GM10847 (cell line): ENCODE results near the gene TRDMT1.

Experiments used
- POLR2A ChIP-seq: IDR thresholded peaks from 2 replicates; pipeline ENCODE4 v1.6.1; 2011; ENCODE audit not compliant: insufficient read length; ENCODE audit errors: extremely low read depth

TRDMT1 gene

GRCh38 chr10:17176091-17176490, 25.4 kb downstream of the TRDMT1 start:
- TF ChIP-seq POLR2A, result no peak

GRCh38 chr10:17175551-17175950, 25.9 kb downstream of the TRDMT1 start:
- no peak for TF ChIP-seq POLR2A

GRCh38 chr10:17174626-17175025, 26.8 kb downstream of the TRDMT1 start:
- TF ChIP-seq POLR2A, result no peak

GRCh38 chr10:17171141-17171641, 30.3 kb downstream of the TRDMT1 start:
- no peak for TF ChIP-seq POLR2A

GRCh38 chr10:17169803-17170202, 31.7 kb downstream of the TRDMT1 start:
- TF ChIP-seq POLR2A, result no peak

GRCh38 chr10:17166699-17167098, 34.8 kb downstream of the TRDMT1 start:
- TF ChIP-seq POLR2A, result no peak

- no peak for TF ChIP-seq POLR2A
Measured at GRCh38 chr10:17162828-17163227, 38.6 kb downstream of the TRDMT1 start.

- no peak for TF ChIP-seq POLR2A
Measured at GRCh38 chr10:17161775-17162174, 39.7 kb downstream of the TRDMT1 start.

GRCh38 chr10:17157024-17157423, 44.4 kb downstream of the TRDMT1 start:
- no peak for TF ChIP-seq POLR2A

- TF ChIP-seq POLR2A, result no peak
Measured at GRCh38 chr10:17155826-17156225, 45.6 kb downstream of the TRDMT1 start.

GRCh38 chr10:17154116-17154515, 47.4 kb downstream of the TRDMT1 start:
- no peak for TF ChIP-seq POLR2A

GRCh38 chr10:17153321-17153720, 48.2 kb downstream of the TRDMT1 start:
- TF ChIP-seq POLR2A, result no peak

GRCh38 chr10:17151716-17152115, 49.8 kb downstream of the TRDMT1 start:
- no peak for TF ChIP-seq POLR2A

- no peak for TF ChIP-seq POLR2A
Measured at GRCh38 chr10:17147884-17148489, 53.5 kb downstream of the TRDMT1 start.

- TF ChIP-seq POLR2A, result no peak
Measured at GRCh38 chr10:17146892-17147291, 54.6 kb downstream of the TRDMT1 start.

GRCh38 chr10:17145239-17145638, 56.2 kb downstream of the TRDMT1 start:
- no peak for TF ChIP-seq POLR2A

- TF ChIP-seq POLR2A, result no peak
Measured at GRCh38 chr10:17144757-17145156, 56.7 kb downstream of the TRDMT1 start.

GRCh38 chr10:17144032-17144431, 57.4 kb downstream of the TRDMT1 start:
- TF ChIP-seq POLR2A, result no peak

- TF ChIP-seq POLR2A, result no peak
Measured at GRCh38 chr10:17143055-17143690, 58.3 kb downstream of the TRDMT1 start.
